Cardiac muscle cell (in vitro differentiated cells and primary cell): Measurements from ENCODE around the gene KLHDC4. TPM values are rescaled to one million over a fixed set of nuclear protein-coding genes. Genes with fewer than 3 reads are reported as not detected.

Source experiments
- DNase-seq, 2 donors: peaks; one replicate each; pipeline versions ENCODE4 v3.0.0 to v3.0.0-alpha.2; 2010 to 2017; ENCODE audit warnings: low read depth in 1 of 2, low spot score in 1 of 2
- H3K27ac ChIP-seq: fragments of 200-600 bp; sonication (generic); 2 replicates; pipeline ENCODE4 v1.5.1; 2016
- H3K27me3 ChIP-seq: fragments of 200-600 bp; sonication (generic); 2 replicates; pipeline ENCODE4 v1.6.0; 2016; ENCODE audit warnings: control low read depth
- H3K36me3 ChIP-seq: fragments of 200-600 bp; sonication (generic); 2 replicates; pipeline ENCODE4 v1.5.1; 2016; ENCODE audit warnings: control low read depth
- H3K4me1 ChIP-seq: fragments of 200-600 bp; sonication (generic); 2 replicates; pipeline ENCODE4 v1.8.1; 2017; ENCODE audit warnings: low read depth, mild to moderate bottlenecking, mixed run types
- H3K4me3 ChIP-seq: fragments of 200-600 bp; sonication (generic); 2 replicates; pipeline ENCODE4 v1.5.1; 2016; ENCODE audit warnings: mild to moderate bottlenecking
- H3K9me3 ChIP-seq: fragments of 200-600 bp; sonication (generic); 2 replicates; pipeline ENCODE4 v1.5.1; 2017; ENCODE audit warnings: low read depth, mild to moderate bottlenecking, control low read depth
- CTCF ChIP-seq: IDR thresholded peaks from 2 replicates; pipeline ENCODE4 v1.5.1; 2012; ENCODE audit warnings: low read depth, mild to moderate bottlenecking, low read length
- polyA plus RNA-seq: library from polyadenylated mRNA; unstranded; fragments of >200 nt; fragmentation: Nextera tagmentation; extraction: Ambion mirVana; gene quantifications from 2 replicates; pipeline ENCODE4 v1.2.1, GENCODE V29; 2016
- total RNA-seq: library from RNA; depleted of rRNA; stranded (reverse); fragments of >200 nt; gene quantifications from 2 replicates; pipeline ENCODE4 v1.2.3, GENCODE V29; 2016

KLHDC4 gene
- total and polyA plus RNA-seq, 2 experiments from 2014 or later, result 13.7 to 18.0 TPM

GRCh38 chr16:87687998-87688529, 77.7 kb downstream of the KLHDC4 start:
- TF ChIP-seq CTCF, result no peak
- Histone ChIP-seq H3K36me3 (no peaks in the 10 kb centered on the region), H3K27ac (no peak overlapping the region), H3K4me3 (no peak overlapping the region), H3K4me1 (peaks cover 7% of the 10 kb centered on the region), H3K27me3 (no peaks in the 10 kb centered on the region), H3K9me3 (no peaks in the 10 kb centered on the region)
- DNase-seq, result no peak

GRCh38 chr16:87687126-87687910, 78.5 kb downstream of the KLHDC4 start:
- Histone ChIP-seq H3K27me3 (no peaks in the 10 kb centered on the region), H3K4me1 (peaks cover 7% of the 10 kb centered on the region), H3K36me3 (no peaks in the 10 kb centered on the region), H3K4me3 (no peak overlapping the region), H3K27ac (no peak overlapping the region), H3K9me3 (no peaks in the 10 kb centered on the region)
- TF ChIP-seq CTCF, result no peak
- DNase-seq, result peak in 1 of 2 donors; percentile 12

GRCh38 chr16:87686697-87687096, 79.1 kb downstream of the KLHDC4 start:
- DNase-seq, result no peak
- no peak for TF ChIP-seq CTCF
- Histone ChIP-seq H3K36me3 (no peaks in the 10 kb centered on the region), H3K4me3 (no peak overlapping the region), H3K9me3 (no peaks in the 10 kb centered on the region), H3K4me1 (peaks cover 5% of the 10 kb centered on the region), H3K27ac (no peak overlapping the region), H3K27me3 (no peaks in the 10 kb centered on the region)

- TF ChIP-seq CTCF, result no peak
- no peaks in the 10 kb centered on the region for H3K9me3 ChIP-seq
- no peaks in the 10 kb centered on the region for H3K27me3 ChIP-seq
- no peak for DNase-seq
- H3K4me3 ChIP-seq, result no peak overlapping the region
- H3K36me3 ChIP-seq, result no peaks in the 10 kb centered on the region
- H3K27ac ChIP-seq, result no peak overlapping the region
- no peaks in the 10 kb centered on the region for H3K4me1 ChIP-seq
Observed at GRCh38 chr16:87685766-87686165, 80.0 kb downstream of the KLHDC4 start.

GRCh38 chr16:87685405-87685755, 80.4 kb downstream of the KLHDC4 start:
- Histone ChIP-seq H3K4me3 (no peak overlapping the region), H3K4me1 (no peaks in the 10 kb centered on the region), H3K27me3 (no peaks in the 10 kb centered on the region)

More at GRCh38 chr16:87685405-87685755, 80.4 kb downstream of the KLHDC4 start:
- TF ChIP-seq CTCF, result no peak
- no peak overlapping the region for H3K27ac ChIP-seq
- no peak for DNase-seq
- no peaks in the 10 kb centered on the region for H3K9me3 ChIP-seq
- no peaks in the 10 kb centered on the region for H3K36me3 ChIP-seq
